IgD-negative memory B cell (primary cell): ENCODE results near the gene OSBP. TPM values are rescaled to one million over a fixed set of nuclear protein-coding genes. Genes with fewer than 3 reads are reported as not detected.

Experiments used
- H3K27ac Mint-ChIP-seq, 3 donors: one replicate each; pipeline ENCODE4 v1.8.0; 2020 to 2022; ENCODE audit warnings: mild to moderate bottlenecking in 3 of 3, mixed read lengths in 3 of 3, moderate library complexity in 1 of 3
- H3K27me3 Mint-ChIP-seq: one replicate; pipeline ENCODE4 v1.8.0; 2021; ENCODE audit warnings: mixed read lengths
- H3K36me3 Mint-ChIP-seq: one replicate; pipeline ENCODE4 v1.8.0; 2020; ENCODE audit warnings: mild to moderate bottlenecking, mixed read lengths
- H3K4me1 Mint-ChIP-seq, 3 donors: one replicate each; pipeline ENCODE4 v1.8.0; 2020 to 2022; ENCODE audit warnings: mixed read lengths in 3 of 3, mild to moderate bottlenecking in 1 of 3
- H3K4me3 Mint-ChIP-seq, 4 donors: one replicate each; pipeline ENCODE4 v1.8.0; 2020 to 2022; ENCODE audit warnings: mild to moderate bottlenecking in 4 of 4, mixed read lengths in 4 of 4, moderate library complexity in 3 of 4
- H3K9me3 Mint-ChIP-seq, 3 donors: one replicate each; pipeline ENCODE4 v1.8.0; 2020 to 2021; ENCODE audit warnings: mixed read lengths in 3 of 3, mild to moderate bottlenecking in 1 of 3
- polyA plus RNA-seq: library from polyadenylated mRNA; unstranded; fragments of 300-500 nt; fragmentation: Illumina TruSeq; gene quantifications from one replicate; pipeline ENCODE4 v1.2.3, GENCODE V29; 2021

The OSBP gene
- polyA plus RNA-seq, 1 donor from 2014 or later = 15.3 TPM

GRCh38 chr11:59574932-59575502, 40.6 kb downstream of the OSBP start:
- H3K27me3 Mint-ChIP-seq = no peaks in the 10 kb centered on the region
- no peaks in the 10 kb centered on the region for H3K4me1 Mint-ChIP-seq
- H3K9me3 Mint-ChIP-seq = no peaks in the 10 kb centered on the region
- H3K4me3 Mint-ChIP-seq = no peak overlapping the region
- H3K27ac Mint-ChIP-seq = peak overlapping the region in 1 of 3 donors; percentile 18
- H3K36me3 Mint-ChIP-seq = peaks cover 8% of the 10 kb centered on the region

- Mint-ChIP-seq H3K4me1 (no peaks in the 10 kb centered on the region), H3K4me3 (no peak overlapping the region), H3K27ac (no peak overlapping the region), H3K9me3 (no peaks in the 10 kb centered on the region), H3K27me3 (no peaks in the 10 kb centered on the region), H3K36me3 (peaks cover 8% of the 10 kb centered on the region)
Observed at GRCh38 chr11:59574467-59574866, 41.1 kb downstream of the OSBP start.

GRCh38 chr11:59573216-59573615, 42.4 kb downstream of the OSBP start:
- Mint-ChIP-seq H3K4me1 (no peaks in the 10 kb centered on the region), H3K27ac (no peak overlapping the region), H3K4me3 (no peak overlapping the region), H3K36me3 (peaks cover 8% of the 10 kb centered on the region), H3K9me3 (no peaks in the 10 kb centered on the region), H3K27me3 (no peaks in the 10 kb centered on the region)

GRCh38 chr11:59572091-59572490, 43.5 kb downstream of the OSBP start:
- no peak overlapping the region for H3K4me3 Mint-ChIP-seq
- no peaks in the 10 kb centered on the region for H3K9me3 Mint-ChIP-seq
- H3K27ac Mint-ChIP-seq = no peak overlapping the region
- no peaks in the 10 kb centered on the region for H3K27me3 Mint-ChIP-seq
- no peaks in the 10 kb centered on the region for H3K4me1 Mint-ChIP-seq
- peaks cover 8% of the 10 kb centered on the region for H3K36me3 Mint-ChIP-seq

GRCh38 chr11:59562292-59562691, 53.3 kb downstream of the OSBP start:
- Mint-ChIP-seq H3K36me3 (no peaks in the 10 kb centered on the region), H3K9me3 (peaks cover 0 to 3% (median 0%) of the 10 kb centered on the region in 3 donors), H3K4me3 (peak overlapping the region in 1 of 4 donors; percentile 98), H3K27ac (peak overlapping the region in 2 of 3 donors; percentile 9 to 77), H3K27me3 (peaks cover 3% of the 10 kb centered on the region), H3K4me1 (peaks cover 15 to 26% (median 23%) of the 10 kb centered on the region in 3 donors)

- peaks cover 24 to 36% (median 31%) of the 10 kb centered on the region in 3 donors for H3K4me1 Mint-ChIP-seq
- H3K27me3 Mint-ChIP-seq = peaks cover 7% of the 10 kb centered on the region
- H3K9me3 Mint-ChIP-seq = peaks cover 0 to 3% (median 0%) of the 10 kb centered on the region in 3 donors
- H3K27ac Mint-ChIP-seq = peak overlapping the region; percentile 97 to 100 (median 99)
- no peaks in the 10 kb centered on the region for H3K36me3 Mint-ChIP-seq
- H3K4me3 Mint-ChIP-seq = peak overlapping the region; percentile 95 to 99 (median 98)
Observed at GRCh38 chr11:59560702-59561473, 54.7 kb downstream of the OSBP start.

GRCh38 chr11:59560290-59560701, 55.3 kb downstream of the OSBP start:
- Mint-ChIP-seq H3K36me3 (no peaks in the 10 kb centered on the region), H3K27me3 (peaks cover 11% of the 10 kb centered on the region), H3K4me3 (peak overlapping the region; percentile 95 to 99 (median 98)), H3K4me1 (peaks cover 28 to 37% (median 36%) of the 10 kb centered on the region in 3 donors), H3K27ac (peak overlapping the region; percentile 97 to 100 (median 99)), H3K9me3 (peaks cover 0 to 3% (median 0%) of the 10 kb centered on the region in 3 donors)

GRCh38 chr11:59559886-59560285, 55.7 kb downstream of the OSBP start:
- no peaks in the 10 kb centered on the region for H3K36me3 Mint-ChIP-seq
- peaks cover 28 to 37% (median 35%) of the 10 kb centered on the region in 3 donors for H3K4me1 Mint-ChIP-seq
- peak overlapping the region; percentile 97 to 100 (median 99) for H3K27ac Mint-ChIP-seq
- H3K9me3 Mint-ChIP-seq = peaks cover 0 to 3% (median 0%) of the 10 kb centered on the region in 3 donors
- peak overlapping the region; percentile 95 to 99 (median 98) for H3K4me3 Mint-ChIP-seq
- peaks cover 11% of the 10 kb centered on the region for H3K27me3 Mint-ChIP-seq

- H3K4me1 Mint-ChIP-seq = peaks cover 32 to 37% (median 35%) of the 10 kb centered on the region in 3 donors
- H3K9me3 Mint-ChIP-seq = peaks cover 0 to 3% (median 0%) of the 10 kb centered on the region in 3 donors
- no peaks in the 10 kb centered on the region for H3K36me3 Mint-ChIP-seq
- H3K27ac Mint-ChIP-seq = peak overlapping the region; percentile 41 to 100 (median 97)
- peak overlapping the region in 3 of 4 donors; percentile 58 to 98 (median 91) for H3K4me3 Mint-ChIP-seq
- peaks cover 11% of the 10 kb centered on the region for H3K27me3 Mint-ChIP-seq
Observed at GRCh38 chr11:59558270-59558643, 57.3 kb downstream of the OSBP start.

- peaks cover 35 to 43% (median 39%) of the 10 kb centered on the region in 3 donors for H3K4me1 Mint-ChIP-seq
- H3K27me3 Mint-ChIP-seq = peaks cover 11% of the 10 kb centered on the region
- peak overlapping the region; percentile 90 to 100 (median 97) for H3K27ac Mint-ChIP-seq
- H3K4me3 Mint-ChIP-seq = peak overlapping the region; percentile 71 to 98 (median 86)
- H3K9me3 Mint-ChIP-seq = peaks cover 0 to 3% (median 0%) of the 10 kb centered on the region in 3 donors
- H3K36me3 Mint-ChIP-seq = no peaks in the 10 kb centered on the region
Observed at GRCh38 chr11:59556917-59557348, 58.6 kb downstream of the OSBP start.

- Mint-ChIP-seq H3K27ac (peak overlapping the region; percentile 92 to 100 (median 97)), H3K9me3 (peaks cover 0 to 3% (median 0%) of the 10 kb centered on the region in 3 donors), H3K27me3 (peaks cover 11% of the 10 kb centered on the region), H3K36me3 (no peaks in the 10 kb centered on the region), H3K4me3 (peak overlapping the region; percentile 72 to 98 (median 86)), H3K4me1 (peaks cover 35 to 49% (median 37%) of the 10 kb centered on the region in 3 donors)
Observed at GRCh38 chr11:59556115-59556916, 59.3 kb downstream of the OSBP start.

- Mint-ChIP-seq H3K36me3 (peaks cover 1% of the 10 kb centered on the region), H3K9me3 (peaks cover 0 to 3% (median 0%) of the 10 kb centered on the region in 3 donors), H3K4me3 (peak overlapping the region; percentile 72 to 98 (median 86)), H3K27ac (peak overlapping the region; percentile 92 to 100 (median 97)), H3K4me1 (peaks cover 33 to 51% (median 37%) of the 10 kb centered on the region in 3 donors), H3K27me3 (peaks cover 14% of the 10 kb centered on the region)
Observed at GRCh38 chr11:59555601-59556114, 59.9 kb downstream of the OSBP start.

- Mint-ChIP-seq H3K36me3 (peaks cover 2% of the 10 kb centered on the region), H3K4me3 (peak overlapping the region in 2 of 4 donors; percentile 3 to 72), H3K9me3 (no peaks in the 10 kb centered on the region), H3K27me3 (peaks cover 11% of the 10 kb centered on the region), H3K4me1 (peaks cover 31 to 44% (median 39%) of the 10 kb centered on the region in 3 donors), H3K27ac (peak overlapping the region; percentile 31 to 100 (median 72))
Observed at GRCh38 chr11:59553323-59553722, 62.3 kb downstream of the OSBP start.

GRCh38 chr11:59552844-59553243, 62.7 kb downstream of the OSBP start:
- peaks cover 29 to 40% (median 37%) of the 10 kb centered on the region in 3 donors for H3K4me1 Mint-ChIP-seq
- peak overlapping the region in 3 of 4 donors; percentile 18 to 78 (median 72) for H3K4me3 Mint-ChIP-seq
- peak overlapping the region in 2 of 3 donors; percentile 72 to 100 for H3K27ac Mint-ChIP-seq
- peaks cover 11% of the 10 kb centered on the region for H3K27me3 Mint-ChIP-seq
- no peaks in the 10 kb centered on the region for H3K9me3 Mint-ChIP-seq
- H3K36me3 Mint-ChIP-seq = peaks cover 2% of the 10 kb centered on the region
